IPS-NIHi11 (cell line): ENCODE results near the gene GALNT3.

Source experiments
- DNase-seq: peaks from one replicate; pipeline ENCODE4 v3.0.0; 2012; ENCODE audit warnings: mixed read lengths, low spot score

Gene GALNT3

GRCh38 chr2:165725421-165725820 is 68.6 kb downstream of the GALNT3 start:
- DNase-seq = no peak

- DNase-seq = no peak
Observed at GRCh38 chr2:165720511-165720910, 73.5 kb downstream of the GALNT3 start.

DNA sequence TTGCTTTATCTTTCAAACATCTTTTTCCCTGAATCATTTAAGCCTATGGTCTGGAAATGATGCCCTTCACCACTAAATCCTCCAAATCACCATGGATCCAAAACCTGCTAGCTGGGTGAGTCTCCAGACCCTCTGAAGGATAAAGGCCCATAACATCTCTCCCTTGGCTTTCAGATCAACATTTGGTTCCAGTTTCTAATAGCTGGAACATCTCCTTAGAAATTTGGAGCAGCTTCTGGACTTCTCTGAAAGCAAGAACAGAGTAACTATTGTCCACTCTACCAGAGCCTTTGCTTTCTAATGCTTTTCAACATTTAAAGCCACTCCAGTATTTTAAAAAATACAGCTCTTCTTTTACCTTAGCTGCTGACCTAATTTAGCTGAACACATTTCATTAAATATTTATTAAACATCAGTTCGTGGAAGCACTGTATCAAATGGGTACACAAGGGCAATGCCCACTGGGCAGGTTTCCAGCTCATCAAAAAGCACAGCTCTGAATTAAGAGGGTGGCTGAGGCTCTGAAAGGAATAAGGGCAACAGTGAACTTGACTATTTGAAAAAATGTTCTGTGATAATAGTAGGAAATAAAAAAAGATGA is 75.3 kb downstream of the GALNT3 start:
- no peak for DNase-seq

DNA sequence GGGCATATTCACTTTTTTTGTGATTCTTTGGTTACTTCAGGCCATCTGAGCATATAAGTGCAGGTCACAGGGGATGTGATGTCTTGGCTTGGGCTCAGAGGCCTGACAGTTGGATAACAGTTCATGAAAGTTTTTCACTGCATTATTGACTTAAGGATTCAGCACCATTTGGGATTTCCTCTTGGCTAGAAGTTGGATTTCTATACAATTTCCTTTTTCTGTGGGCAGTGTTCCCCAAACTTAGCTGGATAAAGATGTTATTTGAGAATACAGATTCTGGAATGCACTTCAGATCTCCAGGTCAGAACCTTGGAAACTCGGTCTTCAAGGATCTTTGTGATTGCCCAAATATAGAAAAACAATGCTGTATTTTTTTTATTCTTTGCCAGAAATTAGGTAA is 78.0 kb downstream of the GALNT3 start:
- no peak for DNase-seq

DNA sequence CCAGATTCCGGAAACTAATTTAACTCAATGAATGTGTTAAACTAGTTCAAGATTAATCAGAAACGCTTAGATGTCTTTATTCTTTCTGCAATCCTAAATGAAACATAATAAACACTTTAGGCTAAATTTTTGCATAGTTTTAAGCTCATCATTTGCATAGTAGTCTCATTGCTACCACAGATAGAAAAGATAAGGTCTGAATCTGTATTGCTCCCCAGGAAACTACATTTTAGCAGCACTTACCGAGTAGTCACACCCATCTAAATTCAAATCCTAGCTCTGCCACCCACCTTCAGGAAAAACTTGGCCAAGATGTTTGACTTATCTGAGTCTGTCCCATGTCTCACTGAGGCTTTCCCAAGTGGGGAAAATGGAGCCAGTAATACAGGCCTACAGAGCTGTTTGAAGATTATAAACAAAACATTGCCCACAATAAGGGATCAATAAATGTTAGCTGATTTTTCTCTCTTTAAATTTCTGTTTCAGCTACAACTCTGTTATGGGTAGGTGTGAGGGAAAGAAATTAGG is 87.0 kb downstream of the GALNT3 start:
- DNase-seq = no peak

DNA sequence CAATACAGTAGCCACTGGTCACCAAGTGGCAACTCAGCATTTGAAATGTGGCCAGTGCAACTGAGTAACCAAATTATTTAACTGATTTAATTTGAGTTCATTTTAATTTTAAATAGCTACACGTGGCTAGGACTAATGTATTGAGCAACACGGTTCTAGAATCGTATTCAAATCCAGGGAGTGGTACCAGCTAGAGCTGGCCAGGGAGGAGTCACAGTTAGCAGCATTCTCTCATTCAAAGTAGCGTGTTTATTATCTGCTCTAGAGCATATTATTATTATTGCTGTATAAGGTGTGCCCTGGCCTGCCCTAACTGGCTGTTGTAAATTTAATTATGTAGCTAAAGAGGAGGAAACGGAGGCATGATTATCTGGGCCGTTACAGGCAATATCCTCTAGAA is 92.9 kb downstream of the GALNT3 start:
- DNase-seq = no peak

GRCh38 chr2:165700531-165700930 is 93.5 kb downstream of the GALNT3 start:
- DNase-seq = no peak

GRCh38 chr2:165699946-165700345 is 94.1 kb downstream of the GALNT3 start:
- DNase-seq = no peak

- DNase-seq = peak; percentile 48
Observed at GRCh38 chr2:165698444-165698884, 95.6 kb downstream of the GALNT3 start.

GRCh38 chr2:165697748-165698443 is 96.2 kb downstream of the GALNT3 start:
- no peak for DNase-seq
